HG02588 (cell line): ENCODE results near the gene RTN1.

Experiments
- ATAC-seq: cut with Tn5 transposase; IDR thresholded peaks from one replicate; pipeline ENCODE4 v1.9.1; 2021; ENCODE audit warnings: mild to moderate bottlenecking, moderate library complexity; ENCODE audit not compliant: unreplicated experiment

RTN1 gene

DNA sequence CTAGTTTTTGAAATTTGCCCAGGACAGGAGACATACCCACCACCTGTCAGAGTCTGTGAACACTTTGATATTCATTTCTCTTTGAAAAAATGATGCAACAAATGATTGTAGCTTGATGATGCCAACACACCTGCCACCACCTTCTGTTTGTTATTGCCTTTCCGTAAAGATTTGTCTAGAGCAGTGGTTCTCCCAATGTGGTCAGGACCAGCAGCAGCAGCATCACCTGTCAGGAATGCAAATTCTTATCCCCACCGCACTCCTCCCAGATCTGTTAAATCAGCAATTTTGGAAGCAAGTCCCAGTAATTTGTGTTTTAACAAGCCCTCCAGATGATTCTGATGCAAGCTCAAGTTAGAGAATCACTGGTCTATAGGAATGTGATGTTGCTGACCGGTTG, 303.9 kb downstream of the RTN1 start:
- no peak for ATAC-seq

DNA sequence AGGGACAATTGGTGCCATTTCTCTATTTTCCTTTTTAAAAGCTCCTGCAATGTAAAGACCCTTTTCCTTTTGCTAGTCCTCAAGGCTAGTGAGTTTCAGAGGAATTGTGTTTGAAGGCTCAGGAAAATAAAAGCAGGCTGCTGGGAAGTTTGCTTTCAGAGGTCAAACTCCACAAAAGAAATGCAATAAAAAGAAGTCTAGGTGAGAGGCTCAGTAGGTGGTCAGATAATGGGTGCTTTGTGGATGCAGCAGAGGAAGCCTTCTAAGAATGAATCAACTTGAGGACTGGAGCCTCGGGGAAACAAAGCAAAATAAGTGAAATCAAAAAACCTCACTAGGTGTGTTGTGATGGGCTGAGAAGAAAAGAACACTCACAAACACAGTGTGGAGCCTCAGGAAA, 304.3 kb downstream of the RTN1 start:
- ATAC-seq: no peak

DNA sequence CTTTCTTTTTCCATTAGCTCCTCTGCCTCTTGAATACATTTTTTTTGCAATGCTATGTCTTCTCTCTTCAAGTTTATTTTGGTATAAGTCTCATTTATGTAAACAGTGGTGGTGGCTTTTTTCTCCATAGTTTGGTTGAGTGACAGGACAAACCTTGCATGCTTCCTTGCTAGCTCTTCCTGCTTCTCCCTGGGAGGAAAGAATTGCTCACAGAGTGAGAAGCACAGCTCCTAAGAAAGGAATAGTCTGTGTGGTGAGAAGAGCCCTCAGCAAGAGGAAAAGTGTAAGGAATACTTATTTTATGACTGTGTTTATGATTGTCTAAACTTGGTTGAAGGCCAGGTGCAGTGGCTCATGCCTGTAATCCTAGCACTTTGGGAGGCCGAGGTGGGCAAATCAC, 305.5 kb downstream of the RTN1 start:
- no peak for ATAC-seq

DNA sequence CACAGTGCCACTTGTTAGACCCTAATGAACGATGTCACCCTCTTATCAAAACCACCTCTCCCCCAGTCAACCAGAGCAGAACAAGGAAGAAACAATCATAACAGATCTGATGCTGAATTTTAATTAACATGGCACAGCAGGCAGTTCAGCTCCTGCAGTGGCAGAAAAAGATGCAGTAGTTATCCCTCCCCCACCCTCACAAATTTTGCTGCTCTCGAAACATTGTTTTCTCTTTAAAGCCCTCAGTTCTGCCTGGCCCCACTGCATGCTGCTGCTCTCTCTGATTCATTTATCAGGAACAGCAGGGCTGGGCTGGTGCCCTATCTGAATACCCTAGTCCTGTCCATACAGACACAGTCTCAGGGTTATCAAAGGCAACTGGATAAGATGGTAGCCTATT, 306.2 kb downstream of the RTN1 start:
- ATAC-seq: no peak

DNA sequence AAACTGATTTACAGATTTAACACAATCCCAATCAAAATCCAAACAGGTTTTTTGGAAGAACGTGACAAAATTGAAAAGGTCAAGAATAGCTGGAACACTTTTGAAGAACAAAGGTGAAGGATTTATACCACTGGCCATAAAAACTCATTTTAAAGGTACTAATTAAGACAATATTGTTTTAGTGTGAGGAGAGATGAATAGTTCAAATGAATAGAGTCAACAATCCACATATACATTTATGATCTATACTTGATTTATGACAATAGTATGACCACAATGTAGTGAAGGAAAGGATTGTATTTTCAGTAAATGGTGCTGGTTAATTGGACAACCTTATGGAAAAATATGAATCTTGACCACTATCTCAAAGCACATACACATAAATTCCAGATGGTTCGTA, 323.3 kb downstream of the RTN1 start:
- ATAC-seq: no peak
